Measurements from ENCODE around the gene PLD1. TPM values are rescaled to one million over a fixed set of nuclear protein-coding genes. Genes with fewer than 3 reads are reported as not detected.

The PLD1 gene
- total and polyA plus RNA-seq, 4 donors = 4.9 to 31.5 (median 18.6) TPM

- DNase-seq (ENCODE audit: low spot score) = no peak
- Histone ChIP-seq H3K27ac (ENCODE audit: low read depth in 1 of 2, low read length in 2 of 2) (no peak overlapping the region), H3K4me3 (ENCODE audit: low read depth in 1 of 3, low read length in 3 of 3) (peak overlapping the region in 1 of 3 donors; percentile 6), H3K9ac (ENCODE audit: low read depth in 1 of 2, low read length in 2 of 2) (no peak overlapping the region), H3K9me3 (ENCODE audit: control insufficient read depth in 4 of 4, low read length in 3 of 4) (no peaks in the 10 kb centered on the region), H3K36me3 (ENCODE audit: control insufficient read depth in 4 of 4, insufficient read depth in 3 of 4, low read depth in 1 of 4, low read length in 3 of 4) (no peaks in the 10 kb centered on the region), H3K4me1 (ENCODE audit: control insufficient read depth in 4 of 4, insufficient read depth in 4 of 4, low read length in 3 of 4) (peaks cover 6 to 41% (median 30%) of the 10 kb centered on the region in 4 donors), H3K27me3 (ENCODE audit: control insufficient read depth in 4 of 4, insufficient read depth in 4 of 4, low read length in 3 of 4) (no peaks in the 10 kb centered on the region)
- TF ChIP-seq TAF1 (conservative IDR thresholded peaks at IDR 0.05) (no peak), RXRA (IDR thresholded peaks at IDR 0.05) (no peak), NR2F2 (IDR thresholded peaks at IDR 0.05) (no peak), JUND (IDR thresholded peaks at IDR 0.05) (no peak), YY1 (IDR thresholded peaks at IDR 0.05) (no peak), GABPA (IDR thresholded peaks at IDR 0.05 in 1 of 2, conservative IDR thresholded peaks at IDR 0.05 in 1 of 2) (no peak), REST (IDR thresholded peaks at IDR 0.05) (no peak), HNF4G (IDR thresholded peaks at IDR 0.05) (no peak), RAD21 (IDR thresholded peaks at IDR 0.05) (no peak), SP1 (IDR thresholded peaks at IDR 0.05) (no peak)
- TF ChIP-seq, protein P1, sequence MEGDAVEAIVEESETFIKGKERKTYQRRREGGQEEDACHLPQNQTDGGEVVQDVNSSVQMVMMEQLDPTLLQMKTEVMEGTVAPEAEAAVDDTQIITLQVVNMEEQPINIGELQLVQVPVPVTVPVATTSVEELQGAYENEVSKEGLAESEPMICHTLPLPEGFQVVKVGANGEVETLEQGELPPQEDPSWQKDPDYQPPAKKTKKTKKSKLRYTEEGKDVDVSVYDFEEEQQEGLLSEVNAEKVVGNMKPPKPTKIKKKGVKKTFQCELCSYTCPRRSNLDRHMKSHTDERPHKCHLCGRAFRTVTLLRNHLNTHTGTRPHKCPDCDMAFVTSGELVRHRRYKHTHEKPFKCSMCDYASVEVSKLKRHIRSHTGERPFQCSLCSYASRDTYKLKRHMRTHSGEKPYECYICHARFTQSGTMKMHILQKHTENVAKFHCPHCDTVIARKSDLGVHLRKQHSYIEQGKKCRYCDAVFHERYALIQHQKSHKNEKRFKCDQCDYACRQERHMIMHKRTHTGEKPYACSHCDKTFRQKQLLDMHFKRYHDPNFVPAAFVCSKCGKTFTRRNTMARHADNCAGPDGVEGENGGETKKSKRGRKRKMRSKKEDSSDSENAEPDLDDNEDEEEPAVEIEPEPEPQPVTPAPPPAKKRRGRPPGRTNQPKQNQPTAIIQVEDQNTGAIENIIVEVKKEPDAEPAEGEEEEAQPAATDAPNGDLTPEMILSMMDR (IDR thresholded peaks at IDR 0.05; ENCODE audit: low read depth, low read length, missing input control) = no peak
- TF ChIP-seq, protein P2, sequence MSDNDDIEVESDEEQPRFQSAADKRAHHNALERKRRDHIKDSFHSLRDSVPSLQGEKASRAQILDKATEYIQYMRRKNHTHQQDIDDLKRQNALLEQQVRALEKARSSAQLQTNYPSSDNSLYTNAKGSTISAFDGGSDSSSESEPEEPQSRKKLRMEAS (IDR thresholded peaks at IDR 0.05) = no peak
- WGBS = 69% methylated on average over 10 of the region's 10 CpGs
Observed at GRCh38 chr3:171768281-171768900, 41.9 kb downstream of the PLD1 start.

DNA sequence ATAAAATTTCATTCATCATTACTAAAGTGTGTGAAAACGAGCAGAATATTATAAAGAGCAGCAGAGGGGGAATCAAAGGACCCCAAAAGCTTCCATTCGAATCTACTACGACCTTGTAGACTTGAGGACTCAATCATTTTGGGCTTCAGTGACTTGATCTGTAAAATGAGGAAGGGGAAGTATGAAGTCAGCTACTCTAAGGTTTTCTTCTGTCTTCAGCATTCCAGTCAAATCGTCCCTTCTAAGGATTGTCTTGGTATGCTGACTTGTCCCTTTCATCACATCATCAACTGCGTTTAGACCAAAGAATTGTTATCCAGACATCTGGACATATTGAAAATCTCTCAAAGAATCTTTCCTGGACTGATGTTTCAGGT, 44.8 kb downstream of the PLD1 start:
- 88% methylated on average over 5 of the region's 5 CpGs for WGBS
- Histone ChIP-seq H3K9me3 (ENCODE audit: control insufficient read depth in 4 of 4, low read length in 3 of 4) (no peaks in the 10 kb centered on the region), H3K9ac (ENCODE audit: low read depth in 1 of 2, low read length in 2 of 2) (no peak overlapping the region), H3K4me1 (ENCODE audit: control insufficient read depth in 4 of 4, insufficient read depth in 4 of 4, low read length in 3 of 4) (peaks cover 4 to 34% (median 19%) of the 10 kb centered on the region in 4 donors), H3K27ac (ENCODE audit: low read depth in 1 of 2, low read length in 2 of 2) (no peak overlapping the region), H3K4me3 (ENCODE audit: low read depth in 1 of 3, low read length in 3 of 3) (no peak overlapping the region), H3K27me3 (ENCODE audit: control insufficient read depth in 4 of 4, insufficient read depth in 4 of 4, low read length in 3 of 4) (no peaks in the 10 kb centered on the region), H3K36me3 (ENCODE audit: control insufficient read depth in 4 of 4, insufficient read depth in 3 of 4, low read depth in 1 of 4, low read length in 3 of 4) (no peaks in the 10 kb centered on the region)
- DNase-seq (ENCODE audit: low spot score) = no peak
- no peak for TF ChIP-seq NR2F2 (IDR thresholded peaks at IDR 0.05)
- TF ChIP-seq EGR1 (IDR thresholded peaks at IDR 0.05; ENCODE audit: low read depth in 2 of 2) = no peak
- no peak for TF ChIP-seq SP1 (IDR thresholded peaks at IDR 0.05)
- TF ChIP-seq TAF1 (conservative IDR thresholded peaks at IDR 0.05) = no peak
- TF ChIP-seq, protein P1 (IDR thresholded peaks at IDR 0.05; ENCODE audit: low read depth, low read length, missing input control) = no peak
- no peak for TF ChIP-seq FOXA2 (IDR thresholded peaks at IDR 0.05)
- TF ChIP-seq RAD21 (IDR thresholded peaks at IDR 0.05) = no peak
- no peak for TF ChIP-seq ATF3 (IDR thresholded peaks at IDR 0.05)
